ENCODE measurements around the gene CNTN1.

- TF ChIP-seq POLR2A (IDR thresholded peaks at IDR 0.05; ENCODE audit: low read depth, low read length) (no peak), POLR2AphosphoS5 (IDR thresholded peaks at IDR 0.05; ENCODE audit: low read depth, low read length) (no peak), TAF1 (IDR thresholded peaks at IDR 0.05; ENCODE audit: borderline replicate concordance, low read depth, low read length) (no peak)
Observed at GRCh38 chr12:40701756-40702155, 9.5 kb downstream of the CNTN1 start.
